GM12874 (cell line): ENCODE measurements around the gene MYLIP.

ENCODE experiments used
- CTCF ChIP-seq: IDR thresholded peaks from 2 replicates; pipeline ENCODE4 v1.5.1; 2011; ENCODE audit warnings: low read depth, mild to moderate bottlenecking, control low read depth, low read length, moderate library complexity; ENCODE audit not compliant: insufficient read depth

MYLIP gene

GRCh38 chr6:16134430-16134829 lies 5.5 kb downstream of the MYLIP start:
- TF ChIP-seq CTCF = no peak

- no peak for TF ChIP-seq CTCF
These were observed 6.2 kb downstream of the MYLIP start for GRCh38 chr6:16135066-16135465.

GRCh38 chr6:16136091-16136490 lies 7.2 kb downstream of the MYLIP start:
- no peak for TF ChIP-seq CTCF

GRCh38 chr6:16136621-16137450 lies 8.0 kb downstream of the MYLIP start:
- no peak for TF ChIP-seq CTCF

GRCh38 chr6:16137451-16137801 lies 8.5 kb downstream of the MYLIP start:
- TF ChIP-seq CTCF = no peak

GRCh38 chr6:16139556-16139955 lies 10.7 kb downstream of the MYLIP start:
- no peak for TF ChIP-seq CTCF

- no peak for TF ChIP-seq CTCF
These were observed 11.7 kb downstream of the MYLIP start for GRCh38 chr6:16140607-16141006.

- TF ChIP-seq CTCF = no peak
These were observed 12.6 kb downstream of the MYLIP start for GRCh38 chr6:16141514-16141913.
